GM19240 (cell line): ENCODE results near the gene MRGPRG.

Experiments used
- DNase-seq: peaks from one replicate; pipeline ENCODE4 v3.0.0; 2011; ENCODE audit warnings: low spot score; ENCODE audit not compliant: insufficient read length

MRGPRG gene

DNA sequence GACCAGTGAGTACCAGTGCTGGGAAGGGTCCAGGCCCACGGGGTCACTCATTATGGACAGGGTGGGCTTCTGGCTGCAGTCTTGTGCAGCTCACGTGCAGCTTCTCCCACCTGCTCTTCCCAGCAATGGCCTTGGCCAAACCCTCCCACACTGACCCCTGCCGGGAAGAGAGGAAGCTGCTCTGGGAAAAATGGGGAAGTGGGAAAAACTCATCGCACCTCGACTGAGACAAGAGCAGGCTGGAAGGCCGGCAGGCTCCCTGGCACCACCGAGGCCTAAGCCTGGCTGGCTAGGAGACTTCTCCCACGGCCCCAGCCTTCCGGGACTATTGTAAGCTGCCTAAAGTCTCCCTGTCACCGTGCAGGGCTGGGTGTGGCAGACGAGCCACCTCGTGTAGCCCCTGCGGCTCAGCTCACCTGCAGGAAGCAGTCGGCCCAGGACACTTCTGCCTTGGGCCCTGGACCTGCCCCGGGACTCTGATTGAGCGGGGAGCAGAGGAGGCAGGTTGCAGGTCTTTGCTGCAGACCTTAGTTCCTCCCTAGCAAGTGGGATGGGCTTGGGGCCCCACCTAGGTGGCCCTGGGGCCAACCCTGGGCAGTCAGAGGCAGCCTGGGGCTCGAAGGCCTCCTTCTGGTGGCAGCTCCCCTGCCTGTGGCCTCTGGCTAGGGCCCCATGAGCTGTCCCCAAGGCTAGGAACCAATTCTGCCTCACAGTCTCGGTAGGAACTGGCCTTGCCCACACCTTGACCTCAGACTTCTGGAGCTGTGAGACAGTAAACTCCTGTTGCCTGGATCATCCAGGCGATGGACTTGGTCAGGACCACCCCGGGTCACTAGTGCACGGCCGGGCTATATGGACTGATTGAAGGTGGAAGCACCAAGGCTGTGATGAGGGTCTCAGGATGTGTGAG, 23.1 kb downstream of the MRGPRG start:
- no peak for DNase-seq

DNA sequence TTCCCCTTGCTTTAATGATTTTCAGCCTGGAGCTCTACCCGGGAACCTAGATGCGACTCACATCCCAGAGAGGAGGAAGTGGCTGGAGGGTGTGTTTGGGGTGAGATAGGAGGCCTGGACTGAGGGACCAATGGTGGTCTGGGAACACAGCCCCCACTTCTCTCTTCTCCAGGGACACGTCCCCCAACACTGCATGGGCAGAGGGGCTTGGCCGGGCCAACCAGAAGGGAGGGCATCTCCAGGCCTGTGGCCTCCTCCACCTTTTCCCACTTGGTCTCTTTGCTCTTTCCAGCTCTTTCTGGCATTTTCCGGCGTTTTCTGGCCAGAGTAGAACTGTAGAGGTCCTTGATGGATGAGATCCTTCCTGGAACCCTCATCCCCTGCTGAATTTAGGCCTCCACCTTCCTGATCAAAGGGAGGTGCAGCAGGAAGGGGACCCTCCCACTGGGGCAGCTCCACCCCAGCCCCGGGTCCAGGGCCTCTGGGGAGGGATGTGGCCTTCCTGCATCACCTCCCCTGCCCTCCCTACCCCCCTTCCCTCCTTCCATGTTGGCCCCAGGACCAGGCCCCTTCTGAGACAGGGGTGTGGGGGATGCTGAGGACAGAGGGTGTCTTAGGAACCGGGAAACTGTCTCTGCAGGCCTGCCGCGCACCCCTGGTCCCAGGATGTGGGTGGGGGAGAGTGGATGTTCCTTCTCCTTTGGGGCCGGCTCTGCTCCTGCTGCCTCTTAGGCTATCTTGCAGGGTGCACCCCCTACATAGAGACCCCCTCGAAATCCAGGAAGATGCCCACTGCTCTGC, 24.4 kb downstream of the MRGPRG start:
- no peak for DNase-seq

DNA sequence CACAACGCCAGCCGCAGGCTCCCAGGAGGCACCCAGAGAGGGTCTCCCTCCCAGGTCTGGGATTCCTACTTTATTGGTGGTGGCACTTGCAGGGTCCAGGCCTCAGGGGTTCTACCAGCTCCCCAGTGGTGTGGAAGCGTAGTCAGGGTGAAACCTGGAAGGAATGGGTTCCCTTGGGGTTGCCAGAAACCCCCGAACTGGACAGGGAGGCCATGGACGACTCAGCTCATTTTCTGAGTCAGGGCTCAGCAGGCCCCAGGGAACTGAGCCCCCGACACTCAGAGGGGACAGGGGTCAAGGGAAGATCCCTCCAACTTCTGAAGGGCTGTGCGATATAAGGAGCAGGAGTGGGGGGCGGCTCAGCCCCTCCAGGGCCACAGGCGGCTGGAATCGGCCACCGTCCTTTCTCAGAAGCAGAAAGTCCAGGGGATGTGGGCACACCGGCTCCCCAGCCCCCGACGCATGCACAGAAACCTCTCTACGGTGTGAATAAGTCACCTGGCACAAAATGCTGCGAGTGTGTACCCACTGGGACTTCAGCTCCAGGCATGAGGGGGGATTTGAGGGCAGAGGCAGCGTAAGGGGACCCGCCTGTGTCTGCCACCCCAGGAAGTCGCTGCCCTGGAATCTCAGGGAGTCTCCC, 25.1 kb downstream of the MRGPRG start:
- DNase-seq: no peak

DNA sequence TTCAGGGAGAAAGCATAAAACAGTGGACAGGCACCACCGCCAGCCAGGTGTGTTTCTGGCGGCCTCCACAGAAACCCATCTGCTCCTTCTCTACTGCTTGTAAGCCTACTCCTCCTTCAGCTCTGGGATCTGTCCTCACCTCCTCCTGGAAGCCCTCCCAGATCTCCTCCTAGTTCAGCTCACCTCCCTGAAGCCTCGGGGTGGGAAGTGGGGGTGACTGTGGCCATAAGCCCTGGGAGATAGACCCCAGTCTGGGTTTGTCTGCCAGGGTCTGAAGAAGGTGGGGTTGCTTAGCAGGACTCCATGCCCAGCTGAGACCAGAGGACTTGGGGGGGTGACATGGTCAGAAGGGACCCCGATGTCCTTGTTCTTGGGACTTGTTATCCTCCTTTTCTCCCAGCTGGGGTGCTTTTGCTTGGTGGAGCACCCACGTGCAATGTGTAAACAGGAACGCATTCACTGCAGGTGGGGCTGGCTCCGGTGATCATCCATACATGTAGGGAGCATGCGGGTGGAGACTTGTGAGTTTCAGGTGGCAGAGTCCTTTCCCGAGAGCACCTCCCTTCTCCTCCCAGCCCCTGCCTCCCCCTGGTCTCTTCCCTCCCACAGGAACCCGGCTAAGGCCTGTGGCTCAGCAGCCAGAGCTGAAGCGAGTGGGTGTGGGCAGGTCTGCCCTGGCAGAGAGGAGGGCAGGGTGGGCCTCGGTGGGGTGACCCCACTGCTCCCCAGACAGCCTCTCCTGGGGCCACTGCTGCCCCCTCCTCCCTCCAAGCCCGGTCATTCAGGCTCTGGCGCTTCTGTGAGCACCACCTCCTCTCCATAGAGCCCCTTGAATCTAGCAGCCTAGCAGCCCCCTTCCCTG, 25.9 kb downstream of the MRGPRG start:
- DNase-seq: no peak

DNA sequence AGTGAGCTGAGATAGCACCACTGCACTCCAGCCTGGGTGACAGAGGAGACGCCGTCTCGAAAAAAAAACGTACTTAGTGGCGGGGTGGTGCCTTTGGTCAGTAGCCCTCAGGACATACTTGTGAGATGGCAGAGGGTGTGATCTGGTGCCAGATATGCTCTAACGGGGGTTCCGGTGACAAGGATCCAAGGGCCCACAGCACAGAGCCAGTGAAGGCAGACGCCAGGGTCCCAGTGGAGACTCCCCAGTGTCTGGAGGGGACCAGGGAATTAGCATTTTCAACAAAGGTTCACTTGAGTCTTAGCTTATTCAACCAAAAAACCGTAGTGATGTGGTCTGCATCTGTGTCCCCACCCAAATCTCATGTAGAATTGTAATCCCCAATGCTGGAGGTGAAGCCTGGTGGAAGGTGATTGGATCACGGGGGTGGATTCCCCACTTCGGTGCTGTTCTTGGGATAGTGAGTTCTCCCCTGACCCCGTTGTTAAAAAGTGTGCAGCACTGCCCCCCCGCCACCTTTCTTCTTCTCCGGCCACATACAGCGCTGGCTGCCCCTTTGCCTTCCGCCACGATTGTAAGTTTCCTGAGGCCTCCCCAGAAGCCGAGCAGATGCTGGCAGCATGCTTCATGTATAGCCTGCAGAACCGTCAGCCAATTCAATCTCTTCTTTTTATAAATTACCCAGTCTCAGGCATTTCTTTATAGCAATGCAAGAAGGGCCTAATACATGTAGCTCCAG, 26.9 kb downstream of the MRGPRG start:
- DNase-seq: no peak

DNA sequence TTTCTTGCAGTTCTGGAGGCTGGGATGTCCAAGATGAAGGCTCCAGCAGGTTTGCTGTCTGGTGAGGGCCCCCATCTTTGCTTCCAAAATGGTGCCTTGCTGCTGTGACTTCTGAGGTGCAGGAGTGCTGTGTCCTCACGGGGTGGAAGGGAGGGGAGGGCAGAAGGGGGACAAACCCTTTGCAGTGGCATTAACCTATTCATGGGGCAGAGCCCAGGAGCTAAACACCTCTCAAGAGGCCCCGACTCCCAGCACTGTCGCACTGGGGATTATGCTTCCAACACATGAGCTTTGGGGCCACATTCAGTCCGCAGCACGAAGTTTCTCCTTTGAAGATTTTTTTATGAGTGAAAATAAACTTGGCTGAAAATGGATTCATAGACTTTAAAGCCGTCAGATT, 28.0 kb downstream of the MRGPRG start:
- no peak for DNase-seq

DNA sequence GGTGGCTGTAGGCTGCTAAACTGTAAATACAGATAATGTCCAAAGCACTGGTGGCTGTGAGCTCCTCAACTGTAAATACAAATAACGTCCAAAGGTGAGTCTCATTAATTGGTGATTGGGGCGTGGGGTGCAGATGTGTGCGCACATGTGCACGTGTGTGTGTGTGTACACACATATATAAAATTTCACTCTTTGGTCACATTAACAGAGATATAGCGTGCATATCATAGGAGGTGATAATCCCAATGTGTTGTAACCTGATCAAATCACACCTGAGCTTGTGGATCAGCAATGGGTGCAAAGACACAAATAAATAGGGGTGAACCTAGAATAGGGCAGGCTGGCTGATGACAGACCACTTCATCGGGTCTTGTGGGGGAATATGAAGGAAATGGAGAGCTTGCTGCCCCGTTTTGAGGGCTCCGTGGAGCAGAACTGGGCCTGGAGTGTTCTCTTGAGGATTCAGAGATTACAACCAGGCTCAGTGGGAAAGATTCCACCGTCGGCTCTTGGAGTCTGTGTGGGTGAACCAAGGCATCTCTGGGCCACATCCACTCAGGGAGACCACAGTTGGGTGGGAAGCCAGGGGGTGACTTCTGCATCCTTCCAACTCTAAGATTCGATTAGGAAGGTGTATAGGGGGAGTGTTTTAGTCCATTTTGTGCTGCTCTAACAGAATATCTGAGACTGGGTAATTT, 28.6 kb downstream of the MRGPRG start:
- DNase-seq: no peak

DNA sequence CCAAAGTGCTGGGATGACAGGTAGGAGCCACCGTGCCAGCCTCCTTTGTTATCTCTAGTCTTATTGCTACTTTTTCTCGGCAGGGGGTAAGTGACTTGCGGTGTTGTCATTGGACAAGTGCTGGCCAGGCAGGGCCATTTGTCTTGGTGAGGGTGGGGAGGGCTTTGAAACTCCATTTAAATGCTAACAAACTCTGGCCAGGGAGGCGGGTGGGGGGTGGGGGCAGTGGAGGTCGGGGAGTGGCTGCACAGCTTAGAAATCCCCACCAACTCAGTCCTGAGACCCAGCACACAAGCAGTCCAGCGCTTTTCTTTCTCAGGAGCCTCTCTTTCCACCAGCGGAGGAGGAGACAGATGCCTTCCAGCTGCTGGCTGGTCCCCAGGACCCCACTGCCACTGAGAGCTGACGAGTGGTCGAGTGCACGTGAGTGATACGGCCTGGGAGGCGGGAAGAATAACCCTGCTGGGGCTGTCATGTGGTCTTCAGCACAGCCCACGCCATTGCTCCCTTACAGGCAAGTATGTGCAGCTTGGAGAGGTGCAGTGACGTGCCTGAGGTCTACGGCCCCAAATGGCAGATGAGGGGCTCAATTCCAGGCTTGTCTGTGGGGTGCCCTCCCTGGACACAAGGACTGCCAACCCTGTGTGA, 29.3 kb downstream of the MRGPRG start:
- DNase-seq: no peak

DNA sequence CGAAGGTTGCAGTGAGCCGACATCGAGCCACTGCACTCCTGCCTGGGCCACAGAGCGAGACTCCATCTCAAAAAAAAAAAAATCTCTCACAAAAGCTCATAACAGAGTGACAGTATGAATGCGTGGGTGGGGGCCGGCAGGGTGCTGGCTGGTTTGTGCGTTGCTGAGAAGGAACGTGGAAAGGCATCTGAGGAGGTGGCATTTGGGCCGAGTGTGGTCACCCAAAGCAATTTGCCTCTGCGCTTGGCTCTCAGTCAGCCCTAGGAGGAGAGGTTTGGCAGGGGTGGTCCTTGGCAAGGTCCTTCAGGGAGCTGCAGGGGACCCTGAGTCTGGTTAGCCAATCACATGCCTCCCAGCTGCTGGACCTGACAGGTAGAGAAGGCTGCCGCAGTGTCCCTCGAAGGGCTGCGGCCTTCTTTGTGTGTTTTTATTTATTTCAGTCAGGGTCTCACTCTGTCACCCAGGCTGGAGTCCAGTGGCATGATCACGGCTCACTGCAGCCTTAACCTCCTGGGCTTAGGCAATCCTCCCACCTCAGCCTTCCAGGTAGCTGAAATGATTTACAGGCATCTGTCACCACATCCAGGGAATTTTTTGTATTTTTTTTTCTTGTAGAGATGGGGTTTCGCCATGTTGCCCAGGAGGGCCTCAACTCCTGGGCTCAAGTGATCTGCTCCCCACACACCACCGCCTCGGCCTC, 30.0 kb downstream of the MRGPRG start:
- no peak for DNase-seq

DNA sequence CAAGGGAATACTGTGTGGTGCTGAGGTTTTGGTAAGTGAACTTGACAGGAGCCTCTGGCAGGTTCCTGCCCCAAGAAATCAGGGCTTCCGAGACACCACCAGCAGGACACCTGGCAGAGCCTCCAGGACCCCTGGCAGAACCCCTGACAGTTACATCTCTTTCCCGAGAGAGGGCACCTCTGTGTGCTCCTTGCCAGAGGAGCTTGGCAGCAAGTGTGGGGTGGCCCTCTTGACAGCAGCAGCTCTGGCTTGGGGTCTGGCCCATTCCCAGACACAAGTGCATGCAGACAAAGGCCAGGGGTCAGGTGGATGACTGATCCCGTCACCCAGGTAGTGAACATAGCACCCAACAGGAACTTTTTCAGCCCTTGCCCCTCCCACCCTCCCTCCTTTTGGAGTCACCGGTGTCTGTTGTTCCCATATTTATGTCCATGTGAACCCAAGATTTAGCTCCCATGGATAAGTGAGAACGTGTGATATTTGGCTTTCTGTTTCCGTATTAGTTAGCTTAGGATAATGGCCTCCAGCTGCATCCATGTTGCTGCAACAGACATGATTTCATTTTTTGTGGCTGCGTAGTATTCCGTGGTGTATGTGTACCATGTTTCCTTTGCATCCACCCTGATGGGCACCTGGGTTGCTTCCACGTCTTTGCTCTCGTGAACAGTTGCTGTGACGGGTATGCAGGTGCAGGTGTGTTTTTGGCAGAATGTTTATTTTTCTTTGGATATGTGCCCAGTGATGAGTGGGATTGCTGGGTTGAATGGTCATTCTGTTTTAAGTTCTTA, 32.3 kb downstream of the MRGPRG start:
- no peak for DNase-seq

DNA sequence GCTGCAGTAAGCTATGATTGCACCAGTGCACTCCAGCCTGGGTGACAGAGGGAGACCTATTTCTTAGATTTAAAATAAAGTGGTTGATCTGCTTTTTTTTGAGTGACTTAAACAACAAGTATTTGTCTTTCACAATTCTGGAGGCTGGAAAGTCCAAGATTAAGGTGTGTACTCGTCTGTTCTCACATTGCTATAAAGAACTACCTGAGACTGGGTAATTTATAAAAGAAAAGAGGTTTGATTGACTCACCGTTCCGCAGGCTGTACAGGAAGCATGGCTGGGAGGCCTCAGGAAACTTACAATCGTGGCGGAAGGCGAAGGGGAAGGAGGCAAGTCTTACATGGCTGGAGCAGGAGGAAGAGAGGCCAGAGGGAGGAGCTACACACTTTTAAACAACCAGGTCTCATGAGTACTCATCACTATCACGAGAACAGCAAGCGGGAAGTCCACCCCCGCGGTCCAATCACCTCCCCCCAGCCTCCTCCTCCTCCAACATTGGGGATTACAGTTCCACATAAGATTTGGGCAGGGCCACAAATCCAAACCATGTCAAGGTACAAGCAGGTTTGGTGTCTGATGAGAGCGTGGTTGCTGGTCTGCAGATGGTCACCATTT, 33.8 kb downstream of the MRGPRG start:
- no peak for DNase-seq

DNA sequence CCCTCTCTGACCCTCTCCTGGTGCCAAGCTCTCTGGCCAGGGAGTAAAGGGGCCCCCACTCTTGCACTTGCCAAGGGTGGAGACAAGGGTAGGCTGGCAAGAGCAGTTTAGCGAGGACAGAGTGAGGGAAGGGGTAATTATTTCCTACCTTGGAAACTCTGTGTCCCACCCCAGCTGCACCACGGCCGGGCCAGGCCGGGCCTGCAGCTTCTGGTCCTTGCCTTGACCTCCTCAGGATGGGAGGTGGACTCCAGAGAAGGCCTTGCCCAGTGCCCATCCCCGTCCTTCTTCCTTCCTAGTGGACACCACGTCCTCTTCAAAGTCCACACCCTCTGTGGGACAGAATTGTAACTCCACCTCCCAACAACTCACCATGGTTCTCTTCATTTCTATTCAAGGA, 35.1 kb downstream of the MRGPRG start:
- DNase-seq: no peak

DNA sequence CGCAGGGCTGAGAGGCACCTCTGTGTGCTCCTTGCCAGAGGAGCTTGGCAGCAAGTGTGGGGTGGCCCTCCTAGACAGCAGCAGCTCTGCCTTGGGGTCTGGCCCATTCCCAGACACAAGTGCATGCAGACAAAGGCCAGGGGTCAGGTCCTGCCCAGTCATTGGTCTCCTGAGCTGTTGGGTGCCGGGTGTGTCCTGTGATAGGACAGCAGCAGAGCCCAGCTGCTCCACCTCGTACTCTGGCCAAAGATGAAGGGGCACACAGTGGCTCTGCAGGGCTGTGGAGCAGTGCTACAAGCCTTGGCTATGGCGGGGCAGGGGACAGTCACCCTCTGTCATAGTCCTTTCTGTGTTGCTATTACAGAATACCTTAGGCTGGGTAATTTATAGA, 36.2 kb downstream of the MRGPRG start:
- DNase-seq: no peak

DNA sequence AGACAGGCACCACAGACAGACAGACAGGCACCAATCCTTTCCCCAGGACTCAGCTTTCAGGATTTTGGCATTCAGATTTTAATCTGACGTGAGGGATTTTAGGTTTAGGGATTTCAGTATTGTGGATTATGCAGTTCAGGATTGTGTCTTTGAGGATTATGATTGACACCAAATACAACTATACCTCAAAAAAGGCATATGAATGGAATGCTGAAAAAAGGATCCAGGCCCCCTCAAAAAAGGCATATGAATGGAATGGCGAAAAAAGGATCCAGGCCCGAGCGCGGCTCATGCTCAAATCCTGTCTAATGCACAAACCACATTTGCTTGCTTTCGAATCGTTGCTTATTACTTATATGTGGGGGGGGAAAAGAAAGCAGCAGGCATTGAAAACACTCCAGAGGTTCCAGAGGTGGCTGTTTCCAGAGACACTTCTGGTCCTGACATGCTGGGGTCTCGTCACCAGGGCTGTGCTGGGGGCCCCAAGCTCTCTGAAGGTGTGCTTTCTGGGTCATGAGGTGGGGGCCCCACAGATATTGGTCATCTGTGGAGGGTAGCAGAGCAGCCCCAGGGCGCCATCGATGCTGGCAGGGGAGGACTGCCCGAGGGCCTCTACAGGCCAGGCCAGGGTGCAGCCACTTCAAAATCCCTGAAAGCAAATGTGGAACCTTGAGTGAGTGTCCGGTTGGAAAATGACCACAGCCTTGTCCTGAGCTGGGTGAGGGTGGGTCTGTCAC, 36.7 kb downstream of the MRGPRG start:
- no peak for DNase-seq

DNA sequence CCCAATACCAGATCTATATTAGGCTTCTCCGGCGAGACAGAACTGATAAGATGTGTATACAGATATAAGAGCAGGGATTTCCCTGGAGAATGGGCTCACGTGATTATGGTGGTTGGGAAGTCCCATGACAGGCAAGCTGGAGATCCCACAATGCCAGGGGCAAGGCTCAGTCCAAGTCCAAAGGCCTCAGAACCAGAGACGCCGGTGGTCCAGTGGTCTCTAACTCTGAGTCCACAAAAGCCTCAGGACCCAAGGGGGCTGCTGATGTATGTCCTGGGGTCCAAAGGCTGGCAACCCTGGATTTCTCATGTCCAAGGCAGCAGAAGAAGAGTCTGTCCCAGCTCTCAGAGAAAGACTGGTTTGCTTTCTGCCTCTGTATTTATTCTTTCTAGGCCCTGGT, 37.7 kb downstream of the MRGPRG start:
- no peak for DNase-seq

DNA sequence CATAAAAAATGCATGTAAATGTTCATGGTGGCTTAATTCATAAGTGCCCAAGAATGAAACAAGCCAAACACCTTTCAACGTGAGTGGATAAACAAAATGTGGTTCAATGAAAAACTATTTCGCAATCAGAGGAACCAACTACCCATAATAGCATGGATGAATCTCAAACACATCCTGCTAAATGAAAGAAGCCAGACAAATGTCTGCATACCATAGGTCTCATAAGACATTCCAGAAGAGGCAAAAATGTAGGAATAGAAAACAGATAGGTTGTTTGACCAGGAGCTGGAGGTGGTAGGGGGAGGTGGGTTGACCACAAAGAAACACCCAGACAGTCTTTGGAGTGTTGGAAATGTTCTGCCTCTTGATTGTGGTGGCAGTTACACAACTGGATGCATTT, 40.3 kb downstream of the MRGPRG start:
- DNase-seq: no peak

DNA sequence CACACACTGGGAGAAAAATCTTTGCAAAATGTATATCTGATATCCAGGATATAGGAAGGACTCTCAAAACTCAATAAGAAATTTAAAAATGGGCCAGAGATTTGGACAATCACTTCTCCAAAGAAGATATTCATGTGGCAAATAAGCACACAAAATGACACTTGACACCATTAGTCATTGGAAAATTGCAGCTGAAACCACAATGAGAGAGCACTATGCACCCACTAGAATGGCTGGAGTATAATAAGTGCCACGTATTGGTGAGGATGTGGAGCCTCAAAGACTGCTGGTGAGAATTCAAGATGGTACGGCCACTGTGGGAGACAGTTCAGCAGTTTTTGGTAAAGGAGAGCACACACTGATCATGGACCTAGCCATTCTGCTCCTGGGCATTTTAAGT, 40.7 kb downstream of the MRGPRG start:
- DNase-seq: no peak
